ENCODE data around the gene TDRD1. TPM values are rescaled to one million over a fixed set of nuclear protein-coding genes. Genes with fewer than 3 reads are reported as not detected.

The TDRD1 gene
- polyA plus RNA-seq, 4 donors = 0.03 to 0.05 (median 0.03) TPM; not detected in 1

- DNase-seq (ENCODE audit: low read depth in 4 of 4, low spot score in 2 of 4) = no peak
Observed at GRCh38 chr10:114260366-114260765, 81.2 kb downstream of the TDRD1 start.

- no peak for DNase-seq (ENCODE audit: low read depth in 4 of 4, low spot score in 2 of 4)
Observed at GRCh38 chr10:114261076-114261475, 81.9 kb downstream of the TDRD1 start.

- DNase-seq (ENCODE audit: low read depth in 4 of 4, low spot score in 2 of 4) = no peak
Observed at GRCh38 chr10:114262496-114262895, 83.3 kb downstream of the TDRD1 start.

GRCh38 chr10:114265392-114266053, 86.4 kb downstream of the TDRD1 start:
- no peak for DNase-seq (ENCODE audit: low read depth in 4 of 4, low spot score in 2 of 4)

GRCh38 chr10:114266521-114266920, 87.4 kb downstream of the TDRD1 start:
- no peak for DNase-seq (ENCODE audit: low read depth in 4 of 4, low spot score in 2 of 4)

- no peak for DNase-seq (ENCODE audit: low read depth in 4 of 4, low spot score in 2 of 4)
Observed at GRCh38 chr10:114271075-114271778, 92.1 kb downstream of the TDRD1 start.

GRCh38 chr10:114271779-114272167, 92.6 kb downstream of the TDRD1 start:
- no peak for DNase-seq (ENCODE audit: low read depth in 4 of 4, low spot score in 2 of 4)

- DNase-seq (ENCODE audit: low read depth in 4 of 4, low spot score in 2 of 4) = no peak
Observed at GRCh38 chr10:114272696-114273095, 93.5 kb downstream of the TDRD1 start.

GRCh38 chr10:114273910-114274309, 94.8 kb downstream of the TDRD1 start:
- DNase-seq (ENCODE audit: low read depth in 4 of 4, low spot score in 2 of 4) = no peak

GRCh38 chr10:114274616-114275453, 95.7 kb downstream of the TDRD1 start:
- no peak for DNase-seq (ENCODE audit: low read depth in 4 of 4, low spot score in 2 of 4)

- no peak for DNase-seq (ENCODE audit: low read depth in 4 of 4, low spot score in 2 of 4)
Observed at GRCh38 chr10:114276066-114276465, 96.9 kb downstream of the TDRD1 start.

GRCh38 chr10:114276671-114277070, 97.5 kb downstream of the TDRD1 start:
- DNase-seq (ENCODE audit: low read depth in 4 of 4, low spot score in 2 of 4) = no peak

- DNase-seq (ENCODE audit: low read depth in 4 of 4, low spot score in 2 of 4) = no peak
Observed at GRCh38 chr10:114278140-114278883, 99.2 kb downstream of the TDRD1 start.

GRCh38 chr10:114278884-114279191, 99.7 kb downstream of the TDRD1 start:
- no peak for DNase-seq (ENCODE audit: low read depth in 4 of 4, low spot score in 2 of 4)

GRCh38 chr10:114279289-114279688, 100.1 kb downstream of the TDRD1 start:
- no peak for DNase-seq (ENCODE audit: low read depth in 4 of 4, low spot score in 2 of 4)

GRCh38 chr10:114279901-114280644, 100.9 kb downstream of the TDRD1 start:
- no peak for DNase-seq (ENCODE audit: low read depth in 4 of 4, low spot score in 2 of 4)

GRCh38 chr10:114281006-114281405, 101.9 kb downstream of the TDRD1 start:
- DNase-seq (ENCODE audit: low read depth in 4 of 4, low spot score in 2 of 4) = no peak

GRCh38 chr10:114281461-114281860, 102.3 kb downstream of the TDRD1 start:
- no peak for DNase-seq (ENCODE audit: low read depth in 4 of 4, low spot score in 2 of 4)
